MM.1S (cell line): ENCODE data around the gene NINJ1.

Experiments used
- DNase-seq: peaks from one replicate; pipeline ENCODE4 v3.0.0-alpha.2; 2015
- H2AFZ ChIP-seq: fragments of 300-600 bp; sonication (generic); 2 replicates; pipeline ENCODE4 v1.6.0; 2016; ENCODE audit warnings: antibody characterized with exemption, low read length
- H3F3A ChIP-seq: fragments of 300-600 bp; sonication (generic); 2 replicates; pipeline ENCODE4 v1.6.1; 2016; ENCODE audit warnings: mild to moderate bottlenecking, antibody characterized with exemption, low read length, moderate library complexity, mixed read lengths; ENCODE audit not compliant: insufficient read depth
- H3K27ac ChIP-seq: fragments of 300-600 bp; sonication (generic); 2 replicates; pipeline ENCODE4 v1.5.1; 2016; ENCODE audit warnings: mild to moderate bottlenecking, low read length
- H3K27me3 ChIP-seq: fragments of 300-600 bp; sonication (generic); replicated peaks from 2 replicates; pipeline ENCODE4 v1.6.0; 2016; ENCODE audit warnings: low read length; ENCODE audit not compliant: insufficient read depth
- H3K36me3 ChIP-seq: fragments of 300-600 bp; sonication (generic); replicated peaks from 2 replicates; pipeline ENCODE4 v1.6.1; 2016; ENCODE audit warnings: mild to moderate bottlenecking, low read length, mixed read lengths; ENCODE audit not compliant: insufficient read depth
- H3K4me1 ChIP-seq: fragments of 300-600 bp; sonication (generic); 2 replicates; pipeline ENCODE4 v1.6.1; 2016; ENCODE audit warnings: low read length, mixed read lengths
- H3K4me2 ChIP-seq: fragments of 300-600 bp; sonication (generic); 2 replicates; pipeline ENCODE4 v1.6.0; 2016; ENCODE audit warnings: low read depth, low read length
- H3K4me3 ChIP-seq: fragments of 300-600 bp; sonication (generic); 2 replicates; pipeline ENCODE4 v1.5.1; 2016; ENCODE audit warnings: low read length, mixed read lengths
- H3K79me2 ChIP-seq: fragments of 300-600 bp; sonication (generic); 2 replicates; pipeline ENCODE4 v1.6.1; 2016; ENCODE audit warnings: mixed run types, low read length, mixed read lengths
- H3K9ac ChIP-seq: fragments of 300-600 bp; sonication (generic); 2 replicates; pipeline ENCODE4 v1.6.1; 2016; ENCODE audit warnings: low read length, mixed read lengths
- H3K9me2 ChIP-seq: fragments of 300-600 bp; sonication (generic); replicated peaks from 2 replicates; pipeline ENCODE4 v1.6.1; 2016; ENCODE audit warnings: mild to moderate bottlenecking, low read length, mixed read lengths; ENCODE audit not compliant: insufficient read depth
- H3K9me3 ChIP-seq: fragments of 300-600 bp; sonication (generic); replicated peaks from 2 replicates; pipeline ENCODE4 v1.6.1; 2016; ENCODE audit warnings: mild to moderate bottlenecking, low read length, mixed read lengths; ENCODE audit not compliant: insufficient read depth
- H4K20me1 ChIP-seq: fragments of 300-600 bp; sonication (generic); 2 replicates; pipeline ENCODE4 v1.6.1; 2016; ENCODE audit warnings: mild to moderate bottlenecking, low read length, moderate library complexity, mixed read lengths; ENCODE audit not compliant: insufficient read depth
- EZH2 ChIP-seq: fragments of 300-600 bp; sonication (generic); optimal IDR thresholded peaks from 2 replicates; pipeline ENCODE3; 2017; ENCODE audit warnings: low read depth, mild to moderate bottlenecking, antibody characterized with exemption, low read length, mixed read lengths
- EZH2phosphoT487 ChIP-seq: fragments of 300-600 bp; sonication (generic); IDR thresholded peaks from 2 replicates; pipeline ENCODE4 v1.6.1; 2018; ENCODE audit warnings: antibody characterized with exemption, low read length
- TF ChIP-seq, protein P1 (sequence below): fragments of 300-600 bp; sonication (generic); IDR thresholded peaks from 2 replicates; pipeline ENCODE4 v1.5.1; 2016; ENCODE audit warnings: antibody characterized with exemption, low read length, mixed read lengths

Gene NINJ1

GRCh38 chr9:93087971-93088655, 45.9 kb downstream of the NINJ1 start:
- H3K4me3 ChIP-seq, result no peak overlapping the region
- no peaks in the 10 kb centered on the region for H3K79me2 ChIP-seq
- no peaks in the 10 kb centered on the region for H3K27me3 ChIP-seq
- no peak for DNase-seq
- H3K9ac ChIP-seq, result no peak overlapping the region
- no peak overlapping the region for H3K4me2 ChIP-seq
- H3K36me3 ChIP-seq, result no peaks in the 10 kb centered on the region
- TF ChIP-seq EZH2, result no peak
- no peak for TF ChIP-seq EZH2phosphoT487
- TF ChIP-seq, protein P1, sequence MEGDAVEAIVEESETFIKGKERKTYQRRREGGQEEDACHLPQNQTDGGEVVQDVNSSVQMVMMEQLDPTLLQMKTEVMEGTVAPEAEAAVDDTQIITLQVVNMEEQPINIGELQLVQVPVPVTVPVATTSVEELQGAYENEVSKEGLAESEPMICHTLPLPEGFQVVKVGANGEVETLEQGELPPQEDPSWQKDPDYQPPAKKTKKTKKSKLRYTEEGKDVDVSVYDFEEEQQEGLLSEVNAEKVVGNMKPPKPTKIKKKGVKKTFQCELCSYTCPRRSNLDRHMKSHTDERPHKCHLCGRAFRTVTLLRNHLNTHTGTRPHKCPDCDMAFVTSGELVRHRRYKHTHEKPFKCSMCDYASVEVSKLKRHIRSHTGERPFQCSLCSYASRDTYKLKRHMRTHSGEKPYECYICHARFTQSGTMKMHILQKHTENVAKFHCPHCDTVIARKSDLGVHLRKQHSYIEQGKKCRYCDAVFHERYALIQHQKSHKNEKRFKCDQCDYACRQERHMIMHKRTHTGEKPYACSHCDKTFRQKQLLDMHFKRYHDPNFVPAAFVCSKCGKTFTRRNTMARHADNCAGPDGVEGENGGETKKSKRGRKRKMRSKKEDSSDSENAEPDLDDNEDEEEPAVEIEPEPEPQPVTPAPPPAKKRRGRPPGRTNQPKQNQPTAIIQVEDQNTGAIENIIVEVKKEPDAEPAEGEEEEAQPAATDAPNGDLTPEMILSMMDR, result no peak
- no peaks in the 10 kb centered on the region for H3K9me2 ChIP-seq
- peaks cover 4% of the 10 kb centered on the region for H3F3A ChIP-seq
- no peaks in the 10 kb centered on the region for H4K20me1 ChIP-seq
- H3K9me3 ChIP-seq, result no peaks in the 10 kb centered on the region
- no peak overlapping the region for H3K27ac ChIP-seq
- H2AFZ ChIP-seq, result no peak overlapping the region
- peaks cover 6% of the 10 kb centered on the region; the same call in 1 of the 2 replicates for H3K4me1 ChIP-seq

DNA sequence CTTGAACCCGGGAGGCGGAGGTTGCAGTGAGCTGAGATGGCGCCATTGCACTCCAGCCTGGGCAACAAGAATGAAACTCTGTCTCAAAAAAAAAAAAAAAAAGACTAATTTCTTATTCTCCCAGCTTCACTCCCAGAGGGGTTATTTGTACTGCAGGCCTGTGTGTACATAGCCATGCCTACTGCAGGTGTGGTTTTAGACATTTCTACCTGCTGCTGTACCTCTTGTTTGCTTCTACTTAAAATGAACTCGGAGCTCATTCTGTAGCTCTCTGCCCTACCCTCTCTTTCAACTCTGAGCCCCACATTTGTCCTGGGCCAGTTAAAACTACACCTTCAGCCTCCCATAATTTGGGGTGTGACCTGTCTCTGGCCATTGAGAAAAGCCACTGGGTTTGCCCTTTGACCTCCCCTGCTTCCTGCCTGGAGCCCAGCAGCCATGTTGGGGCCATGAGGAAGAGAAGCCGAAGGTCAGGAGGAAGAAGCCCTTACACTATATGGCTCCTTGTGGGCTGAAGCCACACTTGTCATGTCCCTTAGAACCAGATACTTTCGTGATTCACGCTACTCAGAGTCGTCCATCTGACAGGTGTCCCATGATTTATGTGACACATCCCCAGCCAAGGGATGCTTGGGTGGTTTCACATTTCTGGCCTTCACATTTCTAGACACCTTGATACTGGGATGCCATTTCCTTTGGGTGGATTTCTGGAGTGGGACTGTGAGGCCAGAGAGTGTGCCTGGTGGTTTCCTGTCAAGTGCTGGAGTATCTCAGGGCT, 47.4 kb downstream of the NINJ1 start:
- Histone ChIP-seq H3K79me2 (no peaks in the 10 kb centered on the region), H3F3A (no peaks in the 10 kb centered on the region), H3K9ac (no peak overlapping the region), H3K27ac (no peak overlapping the region), H3K36me3 (no peaks in the 10 kb centered on the region), H3K4me2 (no peak overlapping the region), H3K9me2 (no peaks in the 10 kb centered on the region), H2AFZ (no peak overlapping the region), H3K4me3 (no peak overlapping the region), H3K4me1 (no peaks in the 10 kb centered on the region), H3K9me3 (no peaks in the 10 kb centered on the region), H4K20me1 (no peaks in the 10 kb centered on the region), H3K27me3 (no peaks in the 10 kb centered on the region)
- no peak for DNase-seq
- TF ChIP-seq EZH2, result no peak
- TF ChIP-seq EZH2phosphoT487, result no peak
- TF ChIP-seq, protein P1, result no peak

DNA sequence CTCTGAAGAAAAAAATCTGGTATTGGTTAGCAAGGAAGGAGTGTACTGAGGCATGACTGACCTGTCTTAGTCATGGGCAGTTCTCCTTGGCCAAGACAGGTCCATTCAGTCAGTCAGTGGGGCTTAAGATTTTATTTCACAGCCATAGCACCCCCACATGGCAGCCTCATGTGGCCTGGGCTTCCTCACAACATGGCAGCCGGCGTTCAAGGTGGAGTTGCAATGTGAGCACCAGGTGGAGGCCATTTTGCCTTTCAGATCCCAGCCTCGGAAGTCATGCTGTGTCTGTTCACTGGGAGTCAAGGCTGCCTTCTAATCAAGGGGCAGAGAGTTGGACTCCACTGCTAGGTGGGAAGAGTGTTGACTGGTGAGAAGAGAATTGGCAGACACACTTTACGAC, 48.4 kb downstream of the NINJ1 start:
- no peak overlapping the region for H3K4me2 ChIP-seq
- no peak for DNase-seq
- TF ChIP-seq EZH2phosphoT487 (no peak), EZH2 (no peak)
- TF ChIP-seq, protein P1, result no peak
- H3K9me2 ChIP-seq, result no peaks in the 10 kb centered on the region
- no peaks in the 10 kb centered on the region for H3K9me3 ChIP-seq
- no peaks in the 10 kb centered on the region for H3K27me3 ChIP-seq
- H2AFZ ChIP-seq, result no peak overlapping the region
- no peaks in the 10 kb centered on the region for H3K79me2 ChIP-seq
- H3K4me3 ChIP-seq, result no peak overlapping the region
- H4K20me1 ChIP-seq, result no peaks in the 10 kb centered on the region
- H3K9ac ChIP-seq, result no peak overlapping the region
- H3K4me1 ChIP-seq, result no peaks in the 10 kb centered on the region
- no peaks in the 10 kb centered on the region for H3F3A ChIP-seq
- no peak overlapping the region for H3K27ac ChIP-seq
- H3K36me3 ChIP-seq, result no peaks in the 10 kb centered on the region
